K562 (cell line): ENCODE measurements around the gene WWOX.

Experiments
- ARID4B ChIP-seq: sonication (generic); formaldehyde crosslinking; IDR thresholded peaks from 2 replicates; pipeline ENCODE4 v1.8.0; 2022; ENCODE audit warnings: mild to moderate bottlenecking, missing genetic modification reagents
- EP300 ChIP-seq: IDR thresholded peaks from 2 replicates; pipeline ENCODE4 v1.6.1; 2012; ENCODE audit warnings: low read length, improper control_type of control experiment
- FOXK2 ChIP-seq, 2 experiments: fragments of 450-650 bp; IDR thresholded peaks in 1 of 2; conservative IDR thresholded peaks in 1 of 2; 2 replicates each; pipeline ENCODE4 v1.6.1; 2016; ENCODE audit warnings: low read depth in 2 of 2, mild to moderate bottlenecking in 1 of 2
- IFI16 ChIP-seq: fragments of 250-450 bp; sonication (Bioruptor Pico); IDR thresholded peaks from 2 replicates; pipeline ENCODE4 v2.1.2; 2022; ENCODE audit warnings: mild to moderate bottlenecking, inconsistent platforms
- POLR2AphosphoS5 ChIP-seq: IDR thresholded peaks from 2 replicates; pipeline ENCODE4 v1.6.1; 2011; ENCODE audit warnings: mild to moderate bottlenecking, low read depth, low read length, moderate library complexity; ENCODE audit not compliant: control insufficient read depth, insufficient read depth
- RAD21 ChIP-seq, 2 experiments: fragments of 250-450 bp in 1 of 2; fragments of 450-650 bp in 1 of 2; sonication (Bioruptor Pico) in 1 of 2; formaldehyde crosslinking in 1 of 2; IDR thresholded peaks in 1 of 2; conservative IDR thresholded peaks in 1 of 2; 2 replicates each; pipeline versions ENCODE4 v1.4.0 to v1.8.0; 2020 to 2022; ENCODE audit warnings: mild to moderate bottlenecking in 2 of 2, moderate library complexity in 1 of 2
- SIN3B ChIP-seq: fragments of 450-650 bp; IDR thresholded peaks from 2 replicates; pipeline ENCODE4 v1.6.1; 2017; ENCODE audit warnings: low read depth, mild to moderate bottlenecking, moderate library complexity
- YY1 ChIP-seq, 3 experiments: IDR thresholded peaks; 2 replicates each; pipeline ENCODE4 v1.6.1; 2011; ENCODE audit warnings: low read length in 2 of 3, mild to moderate bottlenecking in 2 of 3, moderate library complexity in 2 of 3, borderline replicate concordance in 1 of 3, control low read depth in 1 of 3, low read depth in 1 of 3; ENCODE audit not compliant: insufficient read depth in 3 of 3, insufficient replicate concordance in 2 of 3, control insufficient read depth in 1 of 3, insufficient read length in 1 of 3; ENCODE audit errors: extremely low read depth in 1 of 3
- ZNF75A ChIP-seq: fragments of 450-650 bp; formaldehyde crosslinking; IDR thresholded peaks from 2 replicates; pipeline ENCODE4 v1.4.0; 2020; ENCODE audit warnings: mild to moderate bottlenecking

GRCh38 chr16:78669994-78670393, 570.5 kb downstream of the WWOX start:
- TF ChIP-seq SIN3B (no peak), IFI16 (CRISPR knock-in tag) (no peak), FOXK2 (conservative IDR thresholded peaks at IDR 0.05 in 1 of 2, IDR thresholded peaks at IDR 0.05 in 1 of 2; ENCODE audit: low read depth in 2 of 2) (no peak), RAD21 (CRISPR knock-in tag; conservative IDR thresholded peaks at IDR 0.05 in 1 of 2, IDR thresholded peaks at IDR 0.05 in 1 of 2) (no peak), ARID4B (no peak), EP300 (no peak), POLR2AphosphoS5 (no peak), YY1 (IDR thresholded peaks at IDR 0.05; ENCODE audit: borderline replicate concordance in 1 of 3, control insufficient read depth in 1 of 3, extremely low read depth in 1 of 3, insufficient read depth in 3 of 3, insufficient read length in 1 of 3, insufficient replicate concordance in 2 of 3, low read depth in 1 of 3, low read length in 2 of 3) (no peak), ZNF75A (no peak)
